GM12864 (cell line): ENCODE results near the gene HBA2.
"Not testable (repeated sequence)": the region's sequence is repeated elsewhere in the genome, so short reads cannot be mapped to it uniquely, and the experiment has no call there.

Experiments
- DNase-seq: peaks from one replicate; pipeline ENCODE4 v3.0.0-alpha.2; 2011; ENCODE audit warnings: low read depth
- H3K4me3 ChIP-seq: 2 replicates; pipeline ENCODE4 v1.5.1; 2011; ENCODE audit warnings: mild to moderate bottlenecking, low read depth, low read length, control low read depth
- CTCF ChIP-seq: IDR thresholded peaks from 2 replicates; pipeline ENCODE4 v1.5.1; 2011; ENCODE audit warnings: low read depth, mild to moderate bottlenecking, moderate library complexity, low read length, control low read depth, inconsistent platforms; ENCODE audit errors: missing control alignments

Gene HBA2

GRCh38 chr16:166375-167121 is 6.1 kb upstream of the HBA2 start:
- no peak for DNase-seq
- no peak overlapping the region for H3K4me3 ChIP-seq
- TF ChIP-seq CTCF: no peak

GRCh38 chr16:167122-167690 is 5.5 kb upstream of the HBA2 start:
- no peak overlapping the region for H3K4me3 ChIP-seq
- no peak for TF ChIP-seq CTCF
- DNase-seq: no peak

- H3K4me3 ChIP-seq: no peak overlapping the region
- no peak for TF ChIP-seq CTCF
- DNase-seq: no peak
These were observed 4.3 kb upstream of the HBA2 start for GRCh38 chr16:168424-168823.

GRCh38 chr16:169014-169413 is 3.7 kb upstream of the HBA2 start:
- H3K4me3 ChIP-seq: no peak overlapping the region
- no peak for TF ChIP-seq CTCF
- no peak for DNase-seq

GRCh38 chr16:170088-170507 is 2.6 kb upstream of the HBA2 start:
- not testable (repeated sequence) for DNase-seq, H3K4me3 ChIP-seq

GRCh38 chr16:170788-171187 is 1.9 kb upstream of the HBA2 start:
- DNase-seq: no peak
- TF ChIP-seq CTCF: no peak
- H3K4me3 ChIP-seq: no peak overlapping the region

GRCh38 chr16:173211-173854 is 657 bp downstream of the HBA2 start:
- H3K4me3 ChIP-seq, DNase-seq: not testable (repeated sequence)

- H3K4me3 ChIP-seq, DNase-seq: not testable (repeated sequence)
These were observed 1.5 kb downstream of the HBA2 start for GRCh38 chr16:173928-174769.
